ENCODE measurements around the gene PATZ1.

GRCh38 chr22:31367426-31367825 lies 21.3 kb upstream of the PATZ1 start:
- TF ChIP-seq CTCF (conservative IDR thresholded peaks at IDR 0.05) = no peak
- no peak for TF ChIP-seq ZFX (IDR thresholded peaks at IDR 0.05)
